ENCODE data around the gene ZNF618. TPM values are rescaled to one million over a fixed set of nuclear protein-coding genes. Genes with fewer than 3 reads are reported as not detected.

The ZNF618 gene
- total and polyA plus RNA-seq, 9 donors, result 8.2 to 28.9 (median 18.3) TPM

DNA sequence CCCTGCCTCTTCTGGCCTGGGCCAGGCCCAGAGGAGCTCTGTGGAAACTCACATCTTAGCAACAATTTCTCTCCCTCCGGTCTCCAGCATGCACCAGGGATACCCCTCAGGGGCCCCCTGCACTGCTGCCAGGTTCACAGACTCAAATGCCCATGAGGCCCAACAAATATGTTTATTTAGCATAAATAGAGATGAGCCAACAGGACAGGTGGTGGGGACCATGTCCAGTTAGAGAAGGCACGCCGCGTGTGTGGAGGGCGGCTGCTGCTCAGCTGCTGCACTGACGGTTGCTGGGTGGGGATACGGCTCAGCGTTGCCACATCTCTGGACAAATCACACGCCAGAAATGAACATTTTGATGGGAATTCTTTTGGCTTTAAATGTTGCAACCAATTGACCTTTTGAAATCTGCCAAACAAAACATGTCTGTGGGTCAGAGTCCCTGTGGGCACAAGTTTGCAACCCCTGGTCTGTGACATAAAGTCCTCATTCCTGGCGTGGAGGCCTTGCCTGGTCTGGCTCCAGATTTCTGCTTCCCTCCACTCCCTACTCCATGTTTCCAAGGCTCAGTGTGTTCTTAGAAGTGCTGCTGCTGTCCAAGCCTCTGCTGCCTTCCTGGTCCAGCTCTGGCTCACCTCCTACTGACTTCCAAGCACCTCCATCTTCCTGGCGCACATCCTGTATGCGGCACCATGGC lies 113.1 kb downstream of the ZNF618 start:
- intact Hi-C loops (cut with DNase I), result loop anchor here in 1 of 4 donors (10.0 kb wide), 1 partner anchor 104 kb away; no protein-coding TSS in a partner anchor
- WGBS, 3 donors, result 70 to 84% (median 83%) methylated on average over 12 of the region's 12 CpGs
- Histone ChIP-seq H3K36me3 (no peaks in the 10 kb centered on the region), H3K9me3 (no peaks in the 10 kb centered on the region), H3K4me1 (ENCODE audit: insufficient read depth) (peaks cover 20% of the 10 kb centered on the region), H3K27me3 (no peaks in the 10 kb centered on the region), H3K27ac (no peak overlapping the region), H3K4me3 (no peak overlapping the region)
- TF ChIP-seq EP300 (IDR thresholded peaks at IDR 0.05) (no peak), POLR2A (IDR thresholded peaks at IDR 0.05) (no peak)
- TF ChIP-seq, protein P1, sequence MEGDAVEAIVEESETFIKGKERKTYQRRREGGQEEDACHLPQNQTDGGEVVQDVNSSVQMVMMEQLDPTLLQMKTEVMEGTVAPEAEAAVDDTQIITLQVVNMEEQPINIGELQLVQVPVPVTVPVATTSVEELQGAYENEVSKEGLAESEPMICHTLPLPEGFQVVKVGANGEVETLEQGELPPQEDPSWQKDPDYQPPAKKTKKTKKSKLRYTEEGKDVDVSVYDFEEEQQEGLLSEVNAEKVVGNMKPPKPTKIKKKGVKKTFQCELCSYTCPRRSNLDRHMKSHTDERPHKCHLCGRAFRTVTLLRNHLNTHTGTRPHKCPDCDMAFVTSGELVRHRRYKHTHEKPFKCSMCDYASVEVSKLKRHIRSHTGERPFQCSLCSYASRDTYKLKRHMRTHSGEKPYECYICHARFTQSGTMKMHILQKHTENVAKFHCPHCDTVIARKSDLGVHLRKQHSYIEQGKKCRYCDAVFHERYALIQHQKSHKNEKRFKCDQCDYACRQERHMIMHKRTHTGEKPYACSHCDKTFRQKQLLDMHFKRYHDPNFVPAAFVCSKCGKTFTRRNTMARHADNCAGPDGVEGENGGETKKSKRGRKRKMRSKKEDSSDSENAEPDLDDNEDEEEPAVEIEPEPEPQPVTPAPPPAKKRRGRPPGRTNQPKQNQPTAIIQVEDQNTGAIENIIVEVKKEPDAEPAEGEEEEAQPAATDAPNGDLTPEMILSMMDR (IDR thresholded peaks at IDR 0.05), result no peak
- peak in 1 of 5 donors; percentile 48 for DNase-seq

DNA sequence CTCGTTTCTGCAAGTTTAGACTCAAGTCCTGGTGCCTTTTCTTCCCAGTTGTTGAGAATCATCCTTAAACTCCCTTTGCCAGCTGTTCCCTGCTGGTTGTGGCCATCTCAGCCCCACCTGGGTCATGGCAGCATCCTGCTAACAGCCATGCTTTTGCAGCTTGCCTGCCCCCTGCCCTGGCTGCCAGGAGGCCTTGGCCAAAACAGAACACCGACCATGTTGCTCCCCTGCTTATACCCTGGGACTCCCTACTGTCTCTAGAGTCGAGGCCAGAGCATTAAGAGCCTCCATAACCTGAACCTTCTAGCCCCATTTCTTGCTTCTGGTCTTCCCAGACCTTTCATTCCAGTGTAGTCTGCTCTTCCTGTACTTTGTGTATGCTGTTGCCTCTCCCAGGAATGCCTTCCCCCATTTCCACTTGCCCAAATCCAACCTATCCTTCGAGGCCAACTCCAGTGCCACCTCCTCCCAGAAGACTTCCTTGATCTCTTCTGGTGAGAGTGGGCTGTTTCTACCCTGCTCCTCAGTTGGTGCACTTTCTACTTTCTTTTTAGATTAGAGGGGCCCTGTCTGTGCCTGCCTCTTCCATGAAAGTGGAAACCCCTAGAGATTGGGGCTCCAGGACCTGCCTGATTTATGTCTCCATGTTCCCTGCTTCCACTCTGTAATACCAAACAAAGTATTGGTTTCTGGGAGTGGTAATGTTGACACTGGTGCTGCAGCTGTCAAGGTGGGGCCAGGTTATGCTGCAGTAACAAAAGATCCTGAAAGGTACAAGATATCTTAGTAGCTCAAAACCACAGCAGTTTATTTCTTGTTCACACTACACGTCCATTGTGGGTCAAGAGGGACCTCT lies 113.8 kb downstream of the ZNF618 start:
- intact Hi-C loops (cut with DNase I), result loop anchor here in 1 of 4 donors (10.0 kb wide), 1 partner anchor 105 kb away; no protein-coding TSS in a partner anchor
- H3K4me1 ChIP-seq (ENCODE audit: insufficient read depth), result peaks cover 20% of the 10 kb centered on the region
- DNase-seq, result no peak

DNA sequence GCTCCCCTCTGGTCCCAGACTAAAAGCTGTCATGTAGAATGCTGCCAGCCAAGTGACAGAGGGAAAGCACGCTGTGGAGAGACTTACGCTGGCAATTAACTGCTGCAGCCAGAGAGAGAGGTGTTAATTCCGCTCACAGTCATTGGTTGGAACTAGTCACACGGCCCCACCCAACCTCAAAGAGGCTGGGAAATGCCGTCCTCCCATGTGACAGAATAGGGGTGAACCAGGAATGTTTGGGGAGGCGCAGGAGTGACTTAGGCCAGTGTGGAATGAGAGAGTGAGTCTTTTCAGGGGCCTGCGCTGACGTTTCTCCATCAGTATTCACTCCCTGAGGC lies 114.4 kb downstream of the ZNF618 start:
- no peaks in the 10 kb centered on the region for H3K36me3 ChIP-seq
- peaks cover 20% of the 10 kb centered on the region for H3K4me1 ChIP-seq (ENCODE audit: insufficient read depth)
- H3K4me3 ChIP-seq, result no peak overlapping the region
- no peak overlapping the region for H3K27ac ChIP-seq
- TF ChIP-seq, protein P1 (IDR thresholded peaks at IDR 0.05), result no peak
- TF ChIP-seq EP300 (IDR thresholded peaks at IDR 0.05), result no peak
- no peak for TF ChIP-seq POLR2A (IDR thresholded peaks at IDR 0.05)
- 82 to 85% (median 83%) methylated on average over 8 of the region's 8 CpGs for WGBS, 3 donors
- no peaks in the 10 kb centered on the region for H3K27me3 ChIP-seq
- no peak for DNase-seq
- H3K9me3 ChIP-seq, result no peaks in the 10 kb centered on the region
- intact Hi-C loops (cut with DNase I), result no loop called here

More for the DNA sequence above, 113.8 kb downstream of the ZNF618 start:
- Histone ChIP-seq H3K9me3 (no peaks in the 10 kb centered on the region), H3K27ac (no peak overlapping the region), H3K4me3 (no peak overlapping the region), H3K27me3 (no peaks in the 10 kb centered on the region), H3K36me3 (no peaks in the 10 kb centered on the region)
- TF ChIP-seq, protein P1 (IDR thresholded peaks at IDR 0.05), result no peak
- TF ChIP-seq POLR2A (IDR thresholded peaks at IDR 0.05) (no peak), EP300 (IDR thresholded peaks at IDR 0.05) (no peak)
- WGBS, 3 donors, result 79 to 87% (median 82%) methylated on average over 5 of the region's 5 CpGs

DNA sequence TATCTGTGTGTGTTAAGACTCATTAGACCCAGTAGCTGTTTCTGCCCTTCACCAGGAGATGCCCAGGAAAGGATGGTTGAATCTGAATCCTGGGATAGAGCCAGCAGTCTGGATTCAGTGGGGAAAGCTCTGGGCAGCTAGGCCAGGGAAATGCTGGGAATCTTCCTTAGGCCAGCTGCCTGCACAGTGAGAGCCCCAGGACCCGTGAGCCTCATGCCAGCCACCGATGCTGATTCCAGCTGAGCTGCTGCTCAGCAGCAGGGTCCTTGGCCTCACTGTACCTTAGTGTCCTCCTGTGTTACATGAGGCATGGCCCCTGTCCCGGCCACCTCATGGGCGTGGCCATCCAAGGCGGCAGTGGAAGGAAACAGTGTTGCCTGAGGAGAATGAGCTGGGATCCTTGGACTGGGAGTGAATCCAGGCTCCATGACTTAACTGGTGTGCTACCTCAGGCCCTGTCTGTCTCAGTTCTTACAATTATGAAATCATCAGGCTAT lies 114.9 kb downstream of the ZNF618 start:
- Histone ChIP-seq H3K36me3 (no peaks in the 10 kb centered on the region), H3K27ac (no peak overlapping the region), H3K9me3 (no peaks in the 10 kb centered on the region), H3K27me3 (no peaks in the 10 kb centered on the region), H3K4me1 (ENCODE audit: insufficient read depth) (peaks cover 20% of the 10 kb centered on the region), H3K4me3 (no peak overlapping the region)
- no peak for DNase-seq
- TF ChIP-seq POLR2A (IDR thresholded peaks at IDR 0.05) (no peak), EP300 (IDR thresholded peaks at IDR 0.05) (no peak)
- TF ChIP-seq, protein P1 (IDR thresholded peaks at IDR 0.05), result no peak
- intact Hi-C loops (cut with DNase I), result no loop called here
- 88 to 91% (median 89%) methylated on average over 5 of the region's 5 CpGs for WGBS, 3 donors

Data from ovary (tissue), 9 donors.